Dendritic cell treated with granulocyte-macrophage colony-stimulating factor and Interleukin-4, amounts not matched to agents 40 ng/mL and 50 ng/mL, for 4 days (primary cell): Measurements from ENCODE around the gene LRRN4CL.
"Not testable (repeated sequence)": the region's sequence is repeated elsewhere in the genome, so short reads cannot be mapped to it uniquely, and the experiment has no call there.

Experiments
- H3K27ac Mint-ChIP-seq: one replicate; pipeline ENCODE4 v1.8.0; 2022; ENCODE audit warnings: mild to moderate bottlenecking, mixed read lengths
- H3K27me3 Mint-ChIP-seq: one replicate; pipeline ENCODE4 v1.8.0; 2022; ENCODE audit warnings: mild to moderate bottlenecking, mixed read lengths
- H3K36me3 Mint-ChIP-seq: one replicate; pipeline ENCODE4 v1.8.0; 2022; ENCODE audit warnings: low read depth, mixed read lengths
- H3K4me1 Mint-ChIP-seq: one replicate; pipeline ENCODE4 v1.8.0; 2022; ENCODE audit warnings: low read depth, mixed read lengths
- H3K4me3 Mint-ChIP-seq: one replicate; pipeline ENCODE4 v1.8.0; 2022; ENCODE audit warnings: mild to moderate bottlenecking, moderate library complexity, mixed read lengths
- H3K9me3 Mint-ChIP-seq: one replicate; pipeline ENCODE4 v1.8.0; 2022; ENCODE audit warnings: mixed read lengths
- intact Hi-C: fragments of 100-400 bp; cut with micrococcal nuclease; formaldehyde crosslinking; loops from one replicate; pipeline ENCODE4 v1.15.0; 2022

The LRRN4CL gene

GRCh38 chr11:62689421-62690183 lies at the start of gene LRRN4CL:
LRRN4CL (minus strand) TSS chr11:62689530; CDS start chr11:62688508, 1,022 bp downstream.
- H3K4me3 Mint-ChIP-seq = no peak within 1 kb of the TSS
- peaks cover 54% of the 10 kb centered on the region for H3K36me3 Mint-ChIP-seq
- no peaks in the 10 kb centered on the region for H3K9me3 Mint-ChIP-seq
- peaks cover 11% of the 10 kb centered on the region for H3K4me1 Mint-ChIP-seq
- intact Hi-C loops = loop anchor here (10.0 kb wide), 1 partner anchor 295 kb away; no protein-coding TSS in a partner anchor
- H3K27ac Mint-ChIP-seq = no peak within 1 kb of the TSS
- H3K27me3 Mint-ChIP-seq = peaks cover 32% of the 10 kb centered on the region

GRCh38 chr11:62737196-62737595 lies 47.9 kb upstream of the LRRN4CL start:
- peaks cover 98% of the 10 kb centered on the region for H3K36me3 Mint-ChIP-seq
- no peaks in the 10 kb centered on the region for H3K9me3 Mint-ChIP-seq
- H3K27ac Mint-ChIP-seq = no peak overlapping the region
- no peak overlapping the region for H3K4me3 Mint-ChIP-seq
- H3K4me1 Mint-ChIP-seq = no peaks in the 10 kb centered on the region
- H3K27me3 Mint-ChIP-seq = no peaks in the 10 kb centered on the region
- intact Hi-C loops = no loop called here

- Mint-ChIP-seq H3K27ac (peak overlapping the region; percentile 37), H3K9me3 (no peaks in the 10 kb centered on the region)
- intact Hi-C loops = no loop called here
Measured at GRCh38 chr11:62732830-62733229, 43.5 kb upstream of the LRRN4CL start.

GRCh38 chr11:62730076-62730475 lies 40.7 kb upstream of the LRRN4CL start:
- Mint-ChIP-seq H3K36me3 (peaks cover 89% of the 10 kb centered on the region), H3K4me1 (peaks cover 30% of the 10 kb centered on the region), H3K27ac (peak overlapping the region; percentile 97), H3K4me3 (peak overlapping the region; percentile 95)
- intact Hi-C loops, H3K27me3 Mint-ChIP-seq, H3K9me3 Mint-ChIP-seq: not testable (repeated sequence)

More at GRCh38 chr11:62732830-62733229, 43.5 kb upstream of the LRRN4CL start:
- no peak overlapping the region for H3K4me3 Mint-ChIP-seq
- no peaks in the 10 kb centered on the region for H3K27me3 Mint-ChIP-seq
- peaks cover 19% of the 10 kb centered on the region for H3K4me1 Mint-ChIP-seq
- H3K36me3 Mint-ChIP-seq = peaks cover 91% of the 10 kb centered on the region

GRCh38 chr11:62728171-62728988 lies 39.0 kb upstream of the LRRN4CL start, which contains the start of gene TTC9C:
TTC9C (plus strand) TSS chr11:62728486; CDS start chr11:62728849, 363 bp downstream.
- Mint-ChIP-seq H3K27me3 (no peaks in the 10 kb centered on the region), H3K27ac (peak within 1 kb of the TSS; percentile 97), H3K36me3 (peaks cover 85% of the 10 kb centered on the region), H3K4me3 (peak within 1 kb of the TSS; percentile 95), H3K9me3 (no peaks in the 10 kb centered on the region), H3K4me1 (peaks cover 44% of the 10 kb centered on the region)
- intact Hi-C loops = loop anchor here (1.0 to 5.0 kb wide), 4 partner anchors 25 to 134 kb away; partner anchors contain the start of gene TAF6L

GRCh38 chr11:62727872-62728170 lies 38.5 kb upstream of the LRRN4CL start:
- Mint-ChIP-seq H3K27me3 (no peaks in the 10 kb centered on the region), H3K27ac (peak overlapping the region; percentile 97), H3K4me1 (peaks cover 46% of the 10 kb centered on the region), H3K36me3 (peaks cover 85% of the 10 kb centered on the region), H3K9me3 (no peaks in the 10 kb centered on the region), H3K4me3 (peak overlapping the region; percentile 95)
- intact Hi-C loops = loop anchor here (1.0 to 5.0 kb wide), 5 partner anchors 19 to 134 kb away; partner anchors contain the start of gene TAF6L

GRCh38 chr11:62727165-62727871 lies 38.0 kb upstream of the LRRN4CL start, which contains the start of gene HNRNPUL2:
HNRNPUL2 (minus strand) TSS chr11:62727457; CDS start chr11:62727156, 301 bp downstream.
- Mint-ChIP-seq H3K4me1 (peaks cover 46% of the 10 kb centered on the region), H3K4me3 (peak within 1 kb of the TSS; percentile 95), H3K36me3 (peaks cover 85% of the 10 kb centered on the region), H3K27ac (peak within 1 kb of the TSS; percentile 97), H3K9me3 (no peaks in the 10 kb centered on the region), H3K27me3 (no peaks in the 10 kb centered on the region)
- intact Hi-C loops = loop anchor here (1.0 to 5.0 kb wide), 3 partner anchors 18 to 135 kb away; partner anchors contain the start of gene TAF6L

GRCh38 chr11:62726915-62727164 lies 37.5 kb upstream of the LRRN4CL start:
- Mint-ChIP-seq H3K36me3 (peaks cover 89% of the 10 kb centered on the region), H3K4me3 (peak overlapping the region; percentile 95), H3K9me3 (no peaks in the 10 kb centered on the region), H3K27me3 (no peaks in the 10 kb centered on the region), H3K4me1 (peaks cover 46% of the 10 kb centered on the region), H3K27ac (peak overlapping the region; percentile 97)
- intact Hi-C loops = loop anchor here (1.0 to 5.0 kb wide), 3 partner anchors 18 to 135 kb away; partner anchors contain the start of gene TAF6L

GRCh38 chr11:62726156-62726914 lies 37.0 kb upstream of the LRRN4CL start:
- Mint-ChIP-seq H3K4me1 (peaks cover 42% of the 10 kb centered on the region), H3K4me3 (peak overlapping the region; percentile 95), H3K27me3 (no peaks in the 10 kb centered on the region), H3K9me3 (no peaks in the 10 kb centered on the region), H3K36me3 (peaks cover 89% of the 10 kb centered on the region), H3K27ac (peak overlapping the region; percentile 97)
- intact Hi-C loops = loop anchor here (5.0 kb wide), 2 partner anchors 46 to 136 kb away; partner anchors contain the start of gene TAF6L

- Mint-ChIP-seq H3K4me1 (peaks cover 37% of the 10 kb centered on the region), H3K27me3 (no peaks in the 10 kb centered on the region), H3K27ac (peak overlapping the region; percentile 97), H3K9me3 (no peaks in the 10 kb centered on the region), H3K36me3 (peaks cover 89% of the 10 kb centered on the region), H3K4me3 (peak overlapping the region; percentile 95)
- intact Hi-C loops = loop anchor here (5.0 kb wide), 2 partner anchors 47 to 137 kb away; partner anchors contain the start of gene TAF6L
Measured at GRCh38 chr11:62725646-62726045, 36.3 kb upstream of the LRRN4CL start.

- Mint-ChIP-seq H3K4me1 (peaks cover 33% of the 10 kb centered on the region), H3K4me3 (peak overlapping the region; percentile 95), H3K27me3 (no peaks in the 10 kb centered on the region), H3K36me3 (peaks cover 94% of the 10 kb centered on the region), H3K27ac (peak overlapping the region; percentile 64), H3K9me3 (no peaks in the 10 kb centered on the region)
- intact Hi-C loops = no loop called here
Measured at GRCh38 chr11:62724171-62724570, 34.8 kb upstream of the LRRN4CL start.

- Mint-ChIP-seq H3K27me3 (no peaks in the 10 kb centered on the region), H3K4me3 (no peak overlapping the region), H3K4me1 (peaks cover 39% of the 10 kb centered on the region), H3K36me3 (peaks cover 96% of the 10 kb centered on the region), H3K27ac (no peak overlapping the region), H3K9me3 (no peaks in the 10 kb centered on the region)
- intact Hi-C loops = no loop called here
Measured at GRCh38 chr11:62721994-62722393, 32.7 kb upstream of the LRRN4CL start.
